PC-3 (cell line): ENCODE measurements around the gene TGFB2. TPM values are rescaled to one million over a fixed set of nuclear protein-coding genes. Genes with fewer than 3 reads are reported as not detected.

Experiments
- ATAC-seq: fragments of 200-7000 bp; cut with Tn5 transposase; 2 replicates; pipeline ENCODE4 v1.9.1; 2020; ENCODE audit warnings: mild to moderate bottlenecking, moderate library complexity
- BruUV-seq: library from RNA; stranded (reverse); fragments of 400-500 nt; replicated peaks from 2 replicates; lab custom pipeline; 2021; lab: Mats Ljungman, UMichigan
- CTCF ChIA-PET: fragments of 300-600 bp; sonication (Branson Sonifier 250); formaldehyde crosslinking; loops from one replicate; lab custom pipeline; 2022; ENCODE audit warnings: antibody characterized with exemption; lab: Charles Lee
- POLR2A ChIA-PET: fragments of 300-600 bp; sonication (Branson Sonifier 250); formaldehyde crosslinking; loops from one replicate; lab custom pipeline; 2022; ENCODE audit warnings: antibody characterized with exemption; ENCODE audit not compliant: unreplicated experiment; lab: Charles Lee
- DNase-seq: peaks from one replicate; pipeline ENCODE4 v3.0.0-alpha.2; 2015
- H2AFZ ChIP-seq: fragments of 300-600 bp; sonication (generic); 2 replicates; pipeline ENCODE4 v1.6.0; 2016; ENCODE audit warnings: antibody characterized with exemption, low read length
- H3F3A ChIP-seq: fragments of 300-600 bp; sonication (generic); one replicate; pipeline ENCODE4 v1.6.0; 2017; ENCODE audit warnings: antibody characterized with exemption, low read length, control low read depth, mild to moderate bottlenecking; ENCODE audit not compliant: unreplicated experiment
- H3K27ac ChIP-seq: fragments of 300-600 bp; sonication (generic); 2 replicates; pipeline ENCODE4 v1.5.1; 2016; ENCODE audit warnings: mild to moderate bottlenecking, low read length
- H3K27me3 ChIP-seq: fragments of 300-600 bp; sonication (generic); 2 replicates; pipeline ENCODE4 v1.6.1; 2016; ENCODE audit warnings: low read length, mixed read lengths
- H3K36me3 ChIP-seq: fragments of 300-600 bp; sonication (generic); 2 replicates; pipeline ENCODE4 v1.6.1; 2016; ENCODE audit warnings: low read depth, mixed run types, low read length, mixed read lengths
- H3K4me1 ChIP-seq: fragments of 300-600 bp; sonication (generic); 2 replicates; pipeline ENCODE4 v1.5.1; 2016; ENCODE audit warnings: low read length; ENCODE audit not compliant: insufficient read depth
- H3K4me2 ChIP-seq: fragments of 300-600 bp; sonication (generic); 2 replicates; pipeline ENCODE4 v1.6.0; 2016; ENCODE audit warnings: low read length
- H3K4me3 ChIP-seq: fragments of 300-600 bp; sonication (generic); 2 replicates; pipeline ENCODE4 v1.5.1; 2016; ENCODE audit warnings: mild to moderate bottlenecking, low read length, mixed read lengths
- H3K79me2 ChIP-seq: fragments of 300-600 bp; sonication (generic); 2 replicates; pipeline ENCODE4 v1.6.1; 2017; ENCODE audit warnings: low read length, mixed read lengths
- H3K9ac ChIP-seq: fragments of 300-600 bp; sonication (generic); 2 replicates; pipeline ENCODE4 v1.6.0; 2016; ENCODE audit warnings: mild to moderate bottlenecking, low read length
- H3K9me2 ChIP-seq: fragments of 300-600 bp; sonication (generic); replicated peaks from 2 replicates; pipeline ENCODE4 v1.6.1; 2016; ENCODE audit warnings: mixed run types, low read length, mixed read lengths
- H3K9me3 ChIP-seq: fragments of 300-600 bp; sonication (generic); 2 replicates; pipeline ENCODE4 v1.6.1; 2016; ENCODE audit warnings: low read length, mixed read lengths
- H4K20me1 ChIP-seq: fragments of 300-600 bp; sonication (generic); 2 replicates; pipeline ENCODE4 v1.6.1; 2016; ENCODE audit warnings: low read length, mixed read lengths
- EZH2 ChIP-seq: fragments of 300-600 bp; sonication (generic); IDR thresholded peaks from one replicate; pipeline ENCODE4 v1.6.1; 2017; ENCODE audit warnings: antibody characterized with exemption, mild to moderate bottlenecking, low read length; ENCODE audit not compliant: unreplicated experiment
- EZH2phosphoT487 ChIP-seq: fragments of 300-600 bp; sonication (generic); IDR thresholded peaks from 2 replicates; pipeline ENCODE4 v1.6.1; 2018; ENCODE audit warnings: mild to moderate bottlenecking, antibody characterized with exemption, low read length, borderline replicate concordance
- intact Hi-C: fragments of 100-400 bp; cut with micrococcal nuclease; formaldehyde crosslinking; loops from 2 replicates; pipeline ENCODE4 v1.9.0; 2023
- total RNA-seq: library from RNA; depleted of rRNA; stranded (reverse); fragments of >200 nt; gene quantifications from 2 replicates; pipeline ENCODE4 v1.2.3, GENCODE V29; 2014
- TF ChIP-seq, protein P1 (sequence below): fragments of 300-600 bp; sonication (generic); conservative IDR thresholded peaks from 2 replicates; pipeline ENCODE4 v1.5.1; 2017; ENCODE audit warnings: antibody characterized with exemption, low read depth, mild to moderate bottlenecking, low read length

TGFB2 gene
- total RNA-seq, 1 experiment from 2014 or later: 50.3 TPM

DNA sequence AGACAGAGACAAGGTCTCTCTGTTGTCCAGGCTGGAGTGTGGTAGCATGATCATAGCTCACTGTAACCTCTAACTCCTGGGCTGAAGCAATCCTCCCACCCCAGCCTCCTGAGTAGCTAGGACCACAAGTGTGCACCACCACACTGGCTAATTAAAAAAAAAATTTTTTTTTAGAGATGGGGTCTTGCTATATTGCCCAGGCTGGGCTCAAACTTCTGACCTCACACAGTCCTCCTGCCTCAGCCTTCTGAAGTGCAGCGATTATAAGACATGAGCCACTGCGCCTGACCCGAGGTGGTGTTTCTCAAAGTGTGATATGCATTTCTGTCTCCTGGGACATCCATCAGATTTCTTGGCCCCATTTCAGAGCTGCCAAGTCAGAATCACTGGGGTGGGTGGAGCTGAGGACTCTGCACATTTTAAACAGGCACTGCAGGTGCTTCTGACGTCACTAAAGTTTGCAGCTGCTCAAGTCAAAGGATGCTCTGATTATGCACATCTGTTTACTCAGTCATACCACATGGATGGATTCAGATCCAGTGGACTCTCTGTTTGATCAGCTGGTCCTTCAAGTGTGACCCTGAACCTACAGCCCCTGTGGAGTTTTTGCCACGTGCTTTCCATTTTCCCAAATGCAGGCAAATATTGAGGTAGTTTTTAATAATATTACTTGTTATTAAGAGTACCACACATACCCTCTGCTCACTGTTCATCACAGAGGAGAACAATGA is 21.4 kb downstream of the TGFB2 start:
- DNase-seq: no peak
- H3K9me3 ChIP-seq: no peaks in the 10 kb centered on the region
- no peaks in the 10 kb centered on the region for H3F3A ChIP-seq
- TF ChIP-seq, protein P1, sequence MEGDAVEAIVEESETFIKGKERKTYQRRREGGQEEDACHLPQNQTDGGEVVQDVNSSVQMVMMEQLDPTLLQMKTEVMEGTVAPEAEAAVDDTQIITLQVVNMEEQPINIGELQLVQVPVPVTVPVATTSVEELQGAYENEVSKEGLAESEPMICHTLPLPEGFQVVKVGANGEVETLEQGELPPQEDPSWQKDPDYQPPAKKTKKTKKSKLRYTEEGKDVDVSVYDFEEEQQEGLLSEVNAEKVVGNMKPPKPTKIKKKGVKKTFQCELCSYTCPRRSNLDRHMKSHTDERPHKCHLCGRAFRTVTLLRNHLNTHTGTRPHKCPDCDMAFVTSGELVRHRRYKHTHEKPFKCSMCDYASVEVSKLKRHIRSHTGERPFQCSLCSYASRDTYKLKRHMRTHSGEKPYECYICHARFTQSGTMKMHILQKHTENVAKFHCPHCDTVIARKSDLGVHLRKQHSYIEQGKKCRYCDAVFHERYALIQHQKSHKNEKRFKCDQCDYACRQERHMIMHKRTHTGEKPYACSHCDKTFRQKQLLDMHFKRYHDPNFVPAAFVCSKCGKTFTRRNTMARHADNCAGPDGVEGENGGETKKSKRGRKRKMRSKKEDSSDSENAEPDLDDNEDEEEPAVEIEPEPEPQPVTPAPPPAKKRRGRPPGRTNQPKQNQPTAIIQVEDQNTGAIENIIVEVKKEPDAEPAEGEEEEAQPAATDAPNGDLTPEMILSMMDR: no peak
- H4K20me1 ChIP-seq: no peaks in the 10 kb centered on the region
- no peak overlapping the region for H3K4me3 ChIP-seq
- H3K9ac ChIP-seq: no peak overlapping the region
- ChIA-PET POLR2A (no interaction called here), CTCF (no interaction called here)
- H3K9me2 ChIP-seq: no peaks in the 10 kb centered on the region
- no TSS peak for BruUV-seq
- peaks cover 12% of the 10 kb centered on the region; the same call in 1 of the 2 replicates for H3K4me1 ChIP-seq
- intact Hi-C loops: no loop called here
- ATAC-seq: no peak
- H3K27ac ChIP-seq: no peak overlapping the region
- H2AFZ ChIP-seq: no peak overlapping the region
- peaks cover 99% of the 10 kb centered on the region for H3K79me2 ChIP-seq
- peaks cover 38% of the 10 kb centered on the region for H3K36me3 ChIP-seq
- H3K27me3 ChIP-seq: no peaks in the 10 kb centered on the region
- no peak overlapping the region for H3K4me2 ChIP-seq

DNA sequence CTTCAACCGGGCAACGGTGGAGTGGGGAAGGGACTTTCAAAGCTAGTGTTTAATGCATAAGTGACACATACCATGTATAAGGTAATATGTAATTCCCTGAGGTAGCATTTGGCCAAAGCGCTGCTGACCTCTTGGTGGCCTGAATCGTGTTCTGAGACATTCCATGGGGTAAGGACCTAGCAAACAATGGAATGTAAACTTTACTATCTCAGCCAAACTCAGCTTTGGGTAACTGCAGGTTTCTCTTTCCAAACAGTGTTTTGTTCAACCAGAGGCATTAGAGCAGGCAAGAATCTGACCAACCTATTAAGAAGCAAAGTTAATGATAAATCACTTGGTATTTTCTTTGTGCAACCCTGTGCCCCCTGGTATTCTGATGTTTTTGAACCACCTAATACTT is 22.0 kb downstream of the TGFB2 start:
- H3K36me3 ChIP-seq: peaks cover 33% of the 10 kb centered on the region
- intact Hi-C loops: no loop called here
- ATAC-seq (no peak), DNase-seq (no peak)
- H3K4me3 ChIP-seq: no peak overlapping the region
- no peaks in the 10 kb centered on the region for H3K9me2 ChIP-seq
- H3K27me3 ChIP-seq: no peaks in the 10 kb centered on the region
- peaks cover 99% of the 10 kb centered on the region for H3K79me2 ChIP-seq
- H3K27ac ChIP-seq: no peak overlapping the region
- no peak overlapping the region for H2AFZ ChIP-seq
- no peaks in the 10 kb centered on the region for H3F3A ChIP-seq
- POLR2A ChIA-PET: no interaction called here
- BruUV-seq: no TSS peak
- no peaks in the 10 kb centered on the region for H4K20me1 ChIP-seq
- CTCF ChIA-PET: no interaction called here
- H3K4me2 ChIP-seq: no peak overlapping the region
- H3K4me1 ChIP-seq: peaks cover 18% of the 10 kb centered on the region
- TF ChIP-seq EZH2 (no peak), EZH2phosphoT487 (no peak)
- TF ChIP-seq, protein P1: no peak
- no peak overlapping the region for H3K9ac ChIP-seq
- H3K9me3 ChIP-seq: no peaks in the 10 kb centered on the region

DNA sequence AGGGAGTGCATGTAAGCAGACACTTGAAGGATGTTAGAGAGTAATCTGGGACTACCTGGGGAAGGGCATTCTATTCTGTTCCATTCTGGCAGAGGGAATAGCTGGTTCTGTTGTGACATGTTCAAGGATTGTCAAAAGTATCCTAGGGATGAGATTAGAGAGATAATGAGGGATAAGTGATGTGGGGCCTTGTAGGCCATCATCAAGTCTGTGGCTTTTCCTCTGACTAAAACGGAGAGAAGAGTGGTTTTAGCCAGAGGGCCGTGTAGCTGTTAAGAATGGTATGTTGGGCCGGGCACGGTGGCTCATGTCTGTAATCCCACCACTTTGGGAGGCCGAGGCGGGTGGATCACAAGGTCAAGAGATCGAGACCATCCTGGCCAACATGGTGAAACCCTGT is 23.6 kb downstream of the TGFB2 start:
- TF ChIP-seq EZH2phosphoT487 (no peak), EZH2 (no peak)
- TF ChIP-seq, protein P1: no peak
- BruUV-seq: no TSS peak
- H3K36me3 ChIP-seq: peaks cover 27% of the 10 kb centered on the region
- DNase-seq (no peak), ATAC-seq (no peak)
- ChIA-PET POLR2A (no interaction called here), CTCF (no interaction called here)
- H3K9ac ChIP-seq: no peak overlapping the region
- H3K9me2 ChIP-seq: no peaks in the 10 kb centered on the region
- H3K4me2 ChIP-seq: no peak overlapping the region
- H3K27ac ChIP-seq: no peak overlapping the region
- peaks cover 32% of the 10 kb centered on the region for H3K4me1 ChIP-seq
- H3K27me3 ChIP-seq: no peaks in the 10 kb centered on the region
- H3F3A ChIP-seq: no peaks in the 10 kb centered on the region
- H3K79me2 ChIP-seq: peaks cover 97% of the 10 kb centered on the region
- intact Hi-C loops: no loop called here
- H2AFZ ChIP-seq: no peak overlapping the region
- no peaks in the 10 kb centered on the region for H3K9me3 ChIP-seq
- no peak overlapping the region for H3K4me3 ChIP-seq
- no peaks in the 10 kb centered on the region for H4K20me1 ChIP-seq
